ENCODE data around the gene PSMA7.
A peak's percentile ranks its signal among the peaks of the same experiment; 100 is the strongest.

PSMA7 gene

GRCh38 chr20:62159839-62160238 is 16.6 kb upstream of the PSMA7 start:
- no peaks in the 10 kb centered on the region for H3K9me3 ChIP-seq (ENCODE audit: control insufficient read depth, low read length)
- H3K4me3 ChIP-seq (ENCODE audit: low read length), result no peak overlapping the region
- H3K9ac ChIP-seq (ENCODE audit: low read length), result no peak overlapping the region
- H3K27me3 ChIP-seq (replicated peaks; ENCODE audit: control insufficient read depth, insufficient read depth, low read length), result no peaks in the 10 kb centered on the region
- H3K36me3 ChIP-seq (ENCODE audit: control insufficient read depth, insufficient read depth, low read length, severe bottlenecking), result peaks cover 27% of the 10 kb centered on the region
- DNase-seq (ENCODE audit: low read depth), result no peak
- H3K4me1 ChIP-seq (ENCODE audit: control insufficient read depth, insufficient read depth, low read length), result no peaks in the 10 kb centered on the region

DNA sequence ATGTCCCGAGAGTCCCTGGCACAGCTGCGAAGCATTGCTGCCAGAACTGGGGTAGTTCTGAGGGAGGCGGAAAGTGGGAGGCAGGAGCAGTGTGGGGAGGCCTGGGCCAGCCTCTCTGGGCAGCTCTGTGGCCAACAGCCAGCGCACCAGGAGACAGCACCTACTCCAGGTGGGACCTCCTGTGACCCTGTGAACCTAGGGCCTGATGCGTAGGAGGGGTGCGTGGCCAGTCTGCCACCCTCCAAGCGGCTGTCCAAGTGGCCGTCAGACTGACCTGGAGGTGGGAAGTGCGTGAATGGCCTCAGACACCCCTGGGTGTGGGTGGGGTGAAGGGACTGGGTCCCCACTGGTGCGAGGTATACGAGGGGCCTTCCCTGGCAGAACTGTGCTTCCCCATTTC is 15.9 kb upstream of the PSMA7 start:
- Histone ChIP-seq H3K4me3 (ENCODE audit: low read length) (no peak overlapping the region), H3K9me3 (ENCODE audit: control insufficient read depth, low read length) (no peaks in the 10 kb centered on the region), H3K36me3 (ENCODE audit: control insufficient read depth, insufficient read depth, low read length, severe bottlenecking) (peaks cover 24% of the 10 kb centered on the region), H3K9ac (ENCODE audit: low read length) (no peak overlapping the region), H3K4me1 (ENCODE audit: control insufficient read depth, insufficient read depth, low read length) (no peaks in the 10 kb centered on the region), H3K27me3 (replicated peaks; ENCODE audit: control insufficient read depth, insufficient read depth, low read length) (no peaks in the 10 kb centered on the region)
- no peak for DNase-seq (ENCODE audit: low read depth)

DNA sequence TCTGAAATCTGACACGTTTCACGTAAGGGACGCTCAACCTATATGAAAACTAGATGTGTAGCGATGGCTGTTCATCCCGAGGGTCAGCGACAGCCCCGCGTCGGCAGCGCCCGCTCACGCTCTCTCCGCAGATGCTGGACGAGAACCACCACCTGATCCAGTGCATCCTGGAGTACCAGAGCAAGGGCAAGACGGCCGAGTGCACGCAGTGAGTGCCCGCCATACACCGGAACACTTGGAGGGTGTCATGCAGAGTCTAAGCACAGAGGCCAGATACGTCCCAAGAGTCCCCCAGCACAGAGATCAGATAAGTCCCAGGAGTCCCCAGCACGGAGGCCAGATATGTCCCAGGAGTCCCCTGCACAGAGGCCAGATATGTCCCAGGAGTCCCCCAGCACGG is 15.3 kb upstream of the PSMA7 start:
- no peak overlapping the region for H3K4me3 ChIP-seq (ENCODE audit: low read length)
- DNase-seq (ENCODE audit: low read depth), result no peak
- no peak overlapping the region for H3K9ac ChIP-seq (ENCODE audit: low read length)
- H3K9me3 ChIP-seq (ENCODE audit: control insufficient read depth, low read length), result no peaks in the 10 kb centered on the region
- H3K27me3 ChIP-seq (replicated peaks; ENCODE audit: control insufficient read depth, insufficient read depth, low read length), result no peaks in the 10 kb centered on the region
- H3K36me3 ChIP-seq (ENCODE audit: control insufficient read depth, insufficient read depth, low read length, severe bottlenecking), result peaks cover 20% of the 10 kb centered on the region
- H3K4me1 ChIP-seq (ENCODE audit: control insufficient read depth, insufficient read depth, low read length), result no peaks in the 10 kb centered on the region

DNA sequence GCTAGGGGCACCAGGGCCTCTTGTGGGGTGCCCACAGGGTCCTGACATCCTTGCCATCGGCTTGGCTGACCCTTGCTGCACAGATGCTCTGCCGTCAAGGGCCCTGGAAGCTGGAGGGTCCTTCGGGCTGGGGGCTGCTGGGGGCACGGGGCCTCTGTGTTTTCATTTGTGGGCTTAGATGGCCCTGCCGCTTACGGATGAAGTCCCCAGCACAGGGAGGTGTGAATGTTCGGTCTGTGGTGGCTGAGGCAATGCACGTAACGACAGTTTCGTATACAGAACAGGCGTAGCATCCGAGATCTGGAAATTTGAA is 14.8 kb upstream of the PSMA7 start:
- H3K4me1 ChIP-seq (ENCODE audit: control insufficient read depth, insufficient read depth, low read length), result no peaks in the 10 kb centered on the region
- H3K36me3 ChIP-seq (ENCODE audit: control insufficient read depth, insufficient read depth, low read length, severe bottlenecking), result peaks cover 24% of the 10 kb centered on the region
- no peak for DNase-seq (ENCODE audit: low read depth)
- no peaks in the 10 kb centered on the region for H3K27me3 ChIP-seq (replicated peaks; ENCODE audit: control insufficient read depth, insufficient read depth, low read length)
- no peak overlapping the region for H3K9ac ChIP-seq (ENCODE audit: low read length)
- no peaks in the 10 kb centered on the region for H3K9me3 ChIP-seq (ENCODE audit: control insufficient read depth, low read length)
- no peak overlapping the region for H3K4me3 ChIP-seq (ENCODE audit: low read length)

- no peak for DNase-seq (ENCODE audit: low read depth)
These were observed 14.3 kb upstream of the PSMA7 start for GRCh38 chr20:62157387-62158087.

GRCh38 chr20:62156592-62157386 is 13.6 kb upstream of the PSMA7 start:
- DNase-seq (ENCODE audit: low read depth), result peak; percentile 65
- Histone ChIP-seq H3K36me3 (ENCODE audit: control insufficient read depth, insufficient read depth, low read length, severe bottlenecking) (peaks cover 19% of the 10 kb centered on the region), H3K9me3 (ENCODE audit: control insufficient read depth, low read length) (no peaks in the 10 kb centered on the region), H3K4me1 (ENCODE audit: control insufficient read depth, insufficient read depth, low read length) (no peaks in the 10 kb centered on the region), H3K4me3 (ENCODE audit: low read length) (no peak overlapping the region), H3K9ac (ENCODE audit: low read length) (no peak overlapping the region), H3K27me3 (replicated peaks; ENCODE audit: control insufficient read depth, insufficient read depth, low read length) (no peaks in the 10 kb centered on the region)

More at GRCh38 chr20:62157387-62158087, 14.3 kb upstream of the PSMA7 start:
- Histone ChIP-seq H3K4me3 (ENCODE audit: low read length) (no peak overlapping the region), H3K4me1 (ENCODE audit: control insufficient read depth, insufficient read depth, low read length) (no peaks in the 10 kb centered on the region), H3K9me3 (ENCODE audit: control insufficient read depth, low read length) (no peaks in the 10 kb centered on the region), H3K9ac (ENCODE audit: low read length) (no peak overlapping the region), H3K27me3 (replicated peaks; ENCODE audit: control insufficient read depth, insufficient read depth, low read length) (no peaks in the 10 kb centered on the region), H3K36me3 (ENCODE audit: control insufficient read depth, insufficient read depth, low read length, severe bottlenecking) (peaks cover 21% of the 10 kb centered on the region)

GRCh38 chr20:62156254-62156556 is 13.0 kb upstream of the PSMA7 start:
- no peaks in the 10 kb centered on the region for H3K9me3 ChIP-seq (ENCODE audit: control insufficient read depth, low read length)
- no peak for DNase-seq (ENCODE audit: low read depth)
- H3K9ac ChIP-seq (ENCODE audit: low read length), result no peak overlapping the region
- H3K4me3 ChIP-seq (ENCODE audit: low read length), result no peak overlapping the region
- H3K4me1 ChIP-seq (ENCODE audit: control insufficient read depth, insufficient read depth, low read length), result no peaks in the 10 kb centered on the region
- no peaks in the 10 kb centered on the region for H3K27me3 ChIP-seq (replicated peaks; ENCODE audit: control insufficient read depth, insufficient read depth, low read length)
- H3K36me3 ChIP-seq (ENCODE audit: control insufficient read depth, insufficient read depth, low read length, severe bottlenecking), result peaks cover 19% of the 10 kb centered on the region

DNA sequence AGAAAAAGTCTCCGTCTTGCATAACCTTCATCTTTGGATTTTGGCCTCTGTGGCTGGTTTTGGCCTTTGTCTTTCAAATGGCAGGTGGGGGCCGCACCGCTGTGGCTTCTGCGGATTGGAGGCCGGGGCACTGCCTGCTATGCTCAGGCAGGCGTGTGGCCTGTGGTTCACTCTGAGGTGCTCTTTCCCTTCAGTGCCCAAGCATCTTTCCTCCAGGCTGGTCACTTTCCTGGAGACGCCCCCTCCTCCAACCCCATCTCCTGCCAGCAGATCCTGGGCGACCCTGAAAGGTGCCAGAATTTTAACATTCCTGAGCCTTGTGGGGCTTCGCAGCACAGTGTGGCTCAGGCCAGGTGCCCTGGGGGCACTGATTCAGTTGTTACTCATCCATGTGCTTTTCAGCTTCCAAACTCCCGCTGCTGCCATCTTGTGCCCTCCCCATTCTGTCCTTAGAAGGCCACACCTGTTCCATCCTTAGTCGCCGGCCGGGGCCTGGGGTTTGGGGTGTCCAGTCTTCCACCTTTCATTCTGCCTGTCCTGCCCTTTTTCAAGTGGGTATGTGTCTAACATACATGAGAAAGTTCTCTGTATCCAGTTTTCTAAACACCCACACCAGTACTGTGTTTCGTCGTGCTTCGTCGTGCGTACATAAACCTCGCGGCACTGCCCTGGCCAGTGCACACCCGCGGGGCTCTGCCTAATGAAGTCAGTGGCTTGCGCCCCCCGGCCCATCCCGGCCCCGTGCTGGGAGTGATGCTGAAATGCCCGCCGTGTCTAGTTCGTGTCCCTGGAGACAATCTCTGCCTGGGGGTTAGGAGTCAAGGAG is 12.4 kb upstream of the PSMA7 start:
- DNase-seq (ENCODE audit: low read depth), result peak; percentile 29
- H3K4me1 ChIP-seq (ENCODE audit: control insufficient read depth, insufficient read depth, low read length), result no peaks in the 10 kb centered on the region
- no peaks in the 10 kb centered on the region for H3K27me3 ChIP-seq (replicated peaks; ENCODE audit: control insufficient read depth, insufficient read depth, low read length)
- H3K36me3 ChIP-seq (ENCODE audit: control insufficient read depth, insufficient read depth, low read length, severe bottlenecking), result peaks cover 15% of the 10 kb centered on the region
- H3K9ac ChIP-seq (ENCODE audit: low read length), result no peak overlapping the region
- H3K9me3 ChIP-seq (ENCODE audit: control insufficient read depth, low read length), result no peaks in the 10 kb centered on the region
- no peak overlapping the region for H3K4me3 ChIP-seq (ENCODE audit: low read length)

DNA sequence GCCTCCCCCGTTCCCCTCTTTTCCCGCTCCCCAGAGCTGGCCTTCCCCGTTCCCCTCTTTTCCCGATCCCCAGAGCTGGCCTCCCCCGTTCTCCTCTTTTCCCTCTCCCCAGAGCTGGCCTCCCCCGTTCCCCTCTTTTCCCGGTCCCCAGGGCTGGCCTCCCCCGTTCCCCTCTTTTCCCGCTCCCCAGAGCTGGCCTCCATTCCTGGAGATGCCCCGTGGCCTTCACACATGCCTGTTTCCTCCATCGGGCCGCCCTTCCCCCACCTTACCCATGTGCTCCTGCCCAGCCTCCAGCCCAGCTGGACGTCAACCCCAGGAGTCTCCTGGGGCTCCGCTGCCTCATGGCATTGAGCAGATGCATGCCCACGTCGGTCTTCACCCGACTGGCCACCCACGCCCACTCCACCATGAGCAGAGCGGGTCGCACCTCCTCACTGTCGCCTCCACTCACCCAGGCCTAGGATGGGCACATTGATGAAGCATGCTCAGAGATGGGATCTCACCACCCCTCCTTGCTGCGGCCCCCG is 8.7 kb upstream of the PSMA7 start:
- DNase-seq (ENCODE audit: low read depth), result no peak
- Histone ChIP-seq H3K36me3 (ENCODE audit: control insufficient read depth, insufficient read depth, low read length, severe bottlenecking) (peaks cover 12% of the 10 kb centered on the region), H3K9ac (ENCODE audit: low read length) (no peak overlapping the region), H3K4me3 (ENCODE audit: low read length) (no peak overlapping the region), H3K27me3 (replicated peaks; ENCODE audit: control insufficient read depth, insufficient read depth, low read length) (no peaks in the 10 kb centered on the region), H3K9me3 (ENCODE audit: control insufficient read depth, low read length) (no peaks in the 10 kb centered on the region), H3K4me1 (ENCODE audit: control insufficient read depth, insufficient read depth, low read length) (no peaks in the 10 kb centered on the region)

DNA sequence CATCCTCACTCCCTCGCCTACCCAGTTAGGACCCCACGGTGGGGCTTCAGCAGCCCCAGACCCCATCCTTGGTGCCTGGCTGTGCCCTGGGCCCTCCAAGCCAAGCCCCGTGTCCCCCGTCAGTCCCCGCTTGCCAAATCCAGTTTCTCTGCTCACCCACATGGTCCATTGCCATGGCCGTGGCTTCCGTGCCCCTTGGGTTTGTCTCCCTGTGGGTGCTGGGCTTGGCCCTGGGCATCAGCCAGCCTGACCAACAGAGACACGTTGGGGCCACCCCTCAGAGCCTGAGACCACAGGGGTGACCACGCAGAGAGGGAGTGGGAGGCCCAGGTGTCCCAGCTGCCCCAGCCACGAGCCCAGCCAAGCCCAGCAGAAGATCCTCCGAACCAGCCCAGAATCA is 8.0 kb upstream of the PSMA7 start:
- Histone ChIP-seq H3K4me1 (ENCODE audit: control insufficient read depth, insufficient read depth, low read length) (no peaks in the 10 kb centered on the region), H3K27me3 (replicated peaks; ENCODE audit: control insufficient read depth, insufficient read depth, low read length) (no peaks in the 10 kb centered on the region), H3K9me3 (ENCODE audit: control insufficient read depth, low read length) (no peaks in the 10 kb centered on the region), H3K9ac (ENCODE audit: low read length) (no peak overlapping the region), H3K4me3 (ENCODE audit: low read length) (no peak overlapping the region), H3K36me3 (ENCODE audit: control insufficient read depth, insufficient read depth, low read length, severe bottlenecking) (peaks cover 12% of the 10 kb centered on the region)
- DNase-seq (ENCODE audit: low read depth), result no peak

GRCh38 chr20:62150310-62150575 is 7.0 kb upstream of the PSMA7 start:
- H3K36me3 ChIP-seq (ENCODE audit: control insufficient read depth, insufficient read depth, low read length, severe bottlenecking), result peaks cover 12% of the 10 kb centered on the region
- peaks cover 6% of the 10 kb centered on the region for H3K4me1 ChIP-seq (ENCODE audit: control insufficient read depth, insufficient read depth, low read length)
- no peaks in the 10 kb centered on the region for H3K27me3 ChIP-seq (replicated peaks; ENCODE audit: control insufficient read depth, insufficient read depth, low read length)
- DNase-seq (ENCODE audit: low read depth), result no peak
- H3K9me3 ChIP-seq (ENCODE audit: control insufficient read depth, low read length), result no peaks in the 10 kb centered on the region
- no peak overlapping the region for H3K4me3 ChIP-seq (ENCODE audit: low read length)
- H3K9ac ChIP-seq (ENCODE audit: low read length), result no peak overlapping the region

Data from adipocyte (in vitro differentiated cells).